ENCODE data around the gene TEDC1.

TEDC1 gene

DNA sequence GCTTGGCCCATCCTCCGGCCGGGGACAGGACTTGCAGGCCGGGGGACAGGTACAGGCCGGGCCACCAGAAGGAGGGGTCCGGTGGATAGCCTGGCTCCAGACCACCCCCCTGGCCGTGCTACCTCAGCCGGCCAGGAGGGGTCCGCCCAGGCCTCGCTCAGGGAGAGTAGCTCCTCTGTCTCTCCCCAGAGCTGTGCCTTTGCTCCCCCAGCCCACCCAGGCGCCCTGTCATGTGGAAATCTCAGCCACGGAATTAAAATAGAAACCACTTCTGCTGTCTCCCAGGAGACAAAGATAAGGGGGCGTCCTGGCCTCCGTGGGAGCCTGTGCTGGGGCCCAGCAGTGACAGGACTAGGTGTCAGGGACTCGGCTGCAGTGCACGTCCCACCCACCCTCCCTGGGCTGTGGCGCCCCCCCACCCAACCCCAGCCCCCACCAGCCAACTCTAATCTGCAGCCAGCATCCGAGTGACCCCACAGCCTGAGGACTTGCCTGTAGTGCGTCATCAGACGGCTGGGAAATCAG is 19.7 kb upstream of the TEDC1 start:
- CTCF ChIA-PET = interaction anchor here (0.9 to 5.7 kb wide), 4 partner anchors 10 to 23 kb away, joined by 4 to 36 read pairs (median 18); partner anchors contain the start of gene CRIP1
- POLR2A ChIA-PET = interaction anchor here (1.4 to 1.6 kb wide), 3 partner anchors 9 to 19 kb away, joined by 3 to 5 read pairs (median 4); no protein-coding TSS in a partner anchor

DNA sequence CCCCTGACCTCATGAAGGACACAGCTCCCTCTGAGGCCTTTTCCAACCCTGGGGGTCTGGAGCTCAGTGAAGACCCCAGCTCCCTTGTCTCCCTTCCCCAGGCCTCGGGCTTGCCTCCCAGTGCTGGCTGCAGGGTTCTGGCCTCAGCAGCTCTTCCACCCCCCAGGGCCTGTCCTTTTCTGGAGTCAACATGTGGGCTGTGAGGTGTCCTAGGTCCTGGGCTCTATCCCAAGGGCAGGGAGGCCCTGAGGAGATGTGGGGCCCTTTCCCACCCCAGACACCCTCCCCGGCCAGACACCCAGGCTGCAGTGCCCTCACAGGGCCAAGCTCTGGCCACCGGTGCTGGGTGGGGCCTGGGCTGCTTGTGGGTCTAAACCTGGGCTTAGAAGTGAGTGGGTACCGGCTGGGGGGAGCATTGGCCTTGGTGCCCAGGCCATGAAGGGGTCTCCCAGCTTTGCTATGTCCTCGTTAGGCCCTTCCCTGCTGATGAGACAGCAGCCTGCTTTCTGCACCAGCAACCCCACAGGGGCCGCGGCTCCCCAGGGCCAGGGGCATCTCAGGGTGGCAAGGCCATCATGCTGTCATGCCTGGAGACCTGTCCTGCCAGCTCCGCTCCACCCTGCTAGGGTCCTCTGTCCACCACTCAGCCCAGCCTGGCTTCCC is 19.1 kb upstream of the TEDC1 start:
- Histone ChIP-seq H3K4me1 (ENCODE audit: control insufficient read depth, insufficient read depth, low read length) (peaks cover 16% of the 10 kb centered on the region), H3K9me3 (ENCODE audit: control insufficient read depth, insufficient read depth, low read depth, low read length) (no peaks in the 10 kb centered on the region), H3K27ac (ENCODE audit: extremely low read depth, low read depth, low read length) (no peak overlapping the region), H3K36me3 (ENCODE audit: control insufficient read depth in 2 of 2, insufficient read depth in 1 of 2, low read length in 2 of 2) (peaks cover 0 to 29% of the 10 kb centered on the region in 2 experiments; a peak in 1 of 3 replicates), H3K4me3 (ENCODE audit: low read depth, low read length) (no peak overlapping the region)
- POLR2A ChIA-PET = interaction anchor here (1.4 to 1.6 kb wide), 2 partner anchors 9 to 18 kb away, joined by 3 to 5 read pairs; no protein-coding TSS in a partner anchor
- CTCF ChIA-PET = interaction anchor here (0.9 to 5.7 kb wide), 3 partner anchors 9 to 23 kb away, joined by 4 to 36 read pairs (median 31); no protein-coding TSS in a partner anchor
- TF ChIP-seq YY1 (tag by site-specific recombination; IDR thresholded peaks at IDR 0.05) (no peak; the same call in 1 of the 2 replicates), BCL11B (tag by site-specific recombination; IDR thresholded peaks at IDR 0.05; ENCODE audit: low read depth) (peak; percentile 49; the same call in 1 of the 2 replicates), ZNF37A (tag by site-specific recombination; IDR thresholded peaks at IDR 0.05) (no peak), ZNF654 (tag by site-specific recombination; IDR thresholded peaks at IDR 0.05; ENCODE audit: low read depth) (no peak), KLF7 (tag by site-specific recombination; IDR thresholded peaks at IDR 0.05; ENCODE audit: borderline replicate concordance) (no peak), ZNF521 (tag by site-specific recombination; IDR thresholded peaks at IDR 0.05) (no peak), ZBTB17 (tag by site-specific recombination; IDR thresholded peaks at IDR 0.05) (no peak), GLIS1 (tag by site-specific recombination; IDR thresholded peaks at IDR 0.05) (peak; percentile 88), GLIS2 (tag by site-specific recombination; IDR thresholded peaks at IDR 0.05) (peak; percentile 42)
- TF ChIP-seq, protein P1, sequence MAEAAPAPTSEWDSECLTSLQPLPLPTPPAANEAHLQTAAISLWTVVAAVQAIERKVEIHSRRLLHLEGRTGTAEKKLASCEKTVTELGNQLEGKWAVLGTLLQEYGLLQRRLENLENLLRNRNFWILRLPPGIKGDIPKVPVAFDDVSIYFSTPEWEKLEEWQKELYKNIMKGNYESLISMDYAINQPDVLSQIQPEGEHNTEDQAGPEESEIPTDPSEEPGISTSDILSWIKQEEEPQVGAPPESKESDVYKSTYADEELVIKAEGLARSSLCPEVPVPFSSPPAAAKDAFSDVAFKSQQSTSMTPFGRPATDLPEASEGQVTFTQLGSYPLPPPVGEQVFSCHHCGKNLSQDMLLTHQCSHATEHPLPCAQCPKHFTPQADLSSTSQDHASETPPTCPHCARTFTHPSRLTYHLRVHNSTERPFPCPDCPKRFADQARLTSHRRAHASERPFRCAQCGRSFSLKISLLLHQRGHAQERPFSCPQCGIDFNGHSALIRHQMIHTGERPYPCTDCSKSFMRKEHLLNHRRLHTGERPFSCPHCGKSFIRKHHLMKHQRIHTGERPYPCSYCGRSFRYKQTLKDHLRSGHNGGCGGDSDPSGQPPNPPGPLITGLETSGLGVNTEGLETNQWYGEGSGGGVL (tag by site-specific recombination; IDR thresholded peaks at IDR 0.05) = no peak
- TF ChIP-seq, protein P2, sequence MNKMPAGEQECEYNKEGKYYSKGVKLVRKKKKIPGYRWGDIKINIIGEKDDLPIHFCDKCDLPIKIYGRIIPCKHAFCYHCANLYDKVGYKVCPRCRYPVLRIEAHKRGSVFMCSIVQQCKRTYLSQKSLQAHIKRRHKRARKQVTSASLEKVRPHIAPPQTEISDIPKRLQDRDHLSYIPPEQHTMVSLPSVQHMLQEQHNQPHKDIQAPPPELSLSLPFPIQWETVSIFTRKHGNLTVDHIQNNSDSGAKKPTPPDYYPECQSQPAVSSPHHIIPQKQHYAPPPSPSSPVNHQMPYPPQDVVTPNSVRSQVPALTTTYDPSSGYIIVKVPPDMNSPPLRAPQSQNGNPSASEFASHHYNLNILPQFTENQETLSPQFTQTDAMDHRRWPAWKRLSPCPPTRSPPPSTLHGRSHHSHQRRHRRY (tag by site-specific recombination; IDR thresholded peaks at IDR 0.05) = no peak
- TF ChIP-seq, protein P3, sequence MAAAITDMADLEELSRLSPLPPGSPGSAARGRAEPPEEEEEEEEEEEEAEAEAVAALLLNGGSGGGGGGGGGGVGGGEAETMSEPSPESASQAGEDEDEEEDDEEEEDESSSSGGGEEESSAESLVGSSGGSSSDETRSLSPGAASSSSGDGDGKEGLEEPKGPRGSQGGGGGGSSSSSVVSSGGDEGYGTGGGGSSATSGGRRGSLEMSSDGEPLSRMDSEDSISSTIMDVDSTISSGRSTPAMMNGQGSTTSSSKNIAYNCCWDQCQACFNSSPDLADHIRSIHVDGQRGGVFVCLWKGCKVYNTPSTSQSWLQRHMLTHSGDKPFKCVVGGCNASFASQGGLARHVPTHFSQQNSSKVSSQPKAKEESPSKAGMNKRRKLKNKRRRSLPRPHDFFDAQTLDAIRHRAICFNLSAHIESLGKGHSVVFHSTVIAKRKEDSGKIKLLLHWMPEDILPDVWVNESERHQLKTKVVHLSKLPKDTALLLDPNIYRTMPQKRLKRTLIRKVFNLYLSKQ (tag by site-specific recombination; IDR thresholded peaks at IDR 0.05; ENCODE audit: borderline replicate concordance) = no peak
- TF ChIP-seq, protein P4, sequence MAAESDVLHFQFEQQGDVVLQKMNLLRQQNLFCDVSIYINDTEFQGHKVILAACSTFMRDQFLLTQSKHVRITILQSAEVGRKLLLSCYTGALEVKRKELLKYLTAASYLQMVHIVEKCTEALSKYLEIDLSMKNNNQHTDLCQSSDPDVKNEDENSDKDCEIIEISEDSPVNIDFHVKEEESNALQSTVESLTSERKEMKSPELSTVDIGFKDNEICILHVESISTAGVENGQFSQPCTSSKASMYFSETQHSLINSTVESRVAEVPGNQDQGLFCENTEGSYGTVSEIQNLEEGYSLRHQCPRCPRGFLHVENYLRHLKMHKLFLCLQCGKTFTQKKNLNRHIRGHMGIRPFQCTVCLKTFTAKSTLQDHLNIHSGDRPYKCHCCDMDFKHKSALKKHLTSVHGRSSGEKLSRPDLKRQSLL (tag by site-specific recombination; IDR thresholded peaks at IDR 0.05) = no peak

More for the DNA sequence above, 19.7 kb upstream of the TEDC1 start:
- H3K36me3 ChIP-seq (ENCODE audit: control insufficient read depth in 2 of 2, insufficient read depth in 1 of 2, low read length in 2 of 2) = peaks cover 0 to 35% of the 10 kb centered on the region in 2 experiments; a peak in 1 of 3 replicates
- peak overlapping the region; percentile 47 for H3K27ac ChIP-seq (ENCODE audit: extremely low read depth, low read depth, low read length)
- H3K9me3 ChIP-seq (ENCODE audit: control insufficient read depth, insufficient read depth, low read depth, low read length) = no peaks in the 10 kb centered on the region
- peaks cover 16% of the 10 kb centered on the region for H3K4me1 ChIP-seq (ENCODE audit: control insufficient read depth, insufficient read depth, low read length)
- no peak overlapping the region for H3K4me3 ChIP-seq (ENCODE audit: low read depth, low read length)
- TF ChIP-seq, protein P5, sequence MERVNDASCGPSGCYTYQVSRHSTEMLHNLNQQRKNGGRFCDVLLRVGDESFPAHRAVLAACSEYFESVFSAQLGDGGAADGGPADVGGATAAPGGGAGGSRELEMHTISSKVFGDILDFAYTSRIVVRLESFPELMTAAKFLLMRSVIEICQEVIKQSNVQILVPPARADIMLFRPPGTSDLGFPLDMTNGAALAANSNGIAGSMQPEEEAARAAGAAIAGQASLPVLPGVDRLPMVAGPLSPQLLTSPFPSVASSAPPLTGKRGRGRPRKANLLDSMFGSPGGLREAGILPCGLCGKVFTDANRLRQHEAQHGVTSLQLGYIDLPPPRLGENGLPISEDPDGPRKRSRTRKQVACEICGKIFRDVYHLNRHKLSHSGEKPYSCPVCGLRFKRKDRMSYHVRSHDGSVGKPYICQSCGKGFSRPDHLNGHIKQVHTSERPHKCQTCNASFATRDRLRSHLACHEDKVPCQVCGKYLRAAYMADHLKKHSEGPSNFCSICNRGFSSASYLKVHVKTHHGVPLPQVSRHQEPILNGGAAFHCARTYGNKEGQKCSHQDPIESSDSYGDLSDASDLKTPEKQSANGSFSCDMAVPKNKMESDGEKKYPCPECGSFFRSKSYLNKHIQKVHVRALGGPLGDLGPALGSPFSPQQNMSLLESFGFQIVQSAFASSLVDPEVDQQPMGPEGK (tag by site-specific recombination; IDR thresholded peaks at IDR 0.05) = no peak
- TF ChIP-seq ZNF184 (tag by site-specific recombination; IDR thresholded peaks at IDR 0.05) (no peak), ZNF837 (tag by site-specific recombination; IDR thresholded peaks at IDR 0.05) (no peak), ZNF843 (tag by site-specific recombination; IDR thresholded peaks at IDR 0.05) (no peak), KLF7 (tag by site-specific recombination; IDR thresholded peaks at IDR 0.05; ENCODE audit: borderline replicate concordance) (no peak), ZNF311 (tag by site-specific recombination; IDR thresholded peaks at IDR 0.05; ENCODE audit: borderline replicate concordance) (no peak), ZFHX2 (tag by site-specific recombination; conservative IDR thresholded peaks at IDR 0.05) (no peak), HOXC10 (CRISPR knock-in tag; IDR thresholded peaks at IDR 0.05) (no peak), ZNF624 (tag by site-specific recombination; IDR thresholded peaks at IDR 0.05) (no peak), ZNF610 (tag by site-specific recombination; IDR thresholded peaks at IDR 0.05; ENCODE audit: borderline replicate concordance) (no peak), KLF8 (tag by site-specific recombination; IDR thresholded peaks at IDR 0.05) (no peak)
- TF ChIP-seq, protein P6, sequence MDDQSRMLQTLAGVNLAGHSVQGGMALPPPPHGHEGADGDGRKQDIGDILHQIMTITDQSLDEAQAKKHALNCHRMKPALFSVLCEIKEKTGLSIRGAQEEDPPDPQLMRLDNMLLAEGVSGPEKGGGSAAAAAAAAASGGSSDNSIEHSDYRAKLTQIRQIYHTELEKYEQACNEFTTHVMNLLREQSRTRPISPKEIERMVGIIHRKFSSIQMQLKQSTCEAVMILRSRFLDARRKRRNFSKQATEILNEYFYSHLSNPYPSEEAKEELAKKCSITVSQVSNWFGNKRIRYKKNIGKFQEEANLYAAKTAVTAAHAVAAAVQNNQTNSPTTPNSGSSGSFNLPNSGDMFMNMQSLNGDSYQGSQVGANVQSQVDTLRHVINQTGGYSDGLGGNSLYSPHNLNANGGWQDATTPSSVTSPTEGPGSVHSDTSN (CRISPR knock-in tag; IDR thresholded peaks at IDR 0.05) = no peak
